ENCODE results near the gene SLC29A3. TPM values are rescaled to one million over a fixed set of nuclear protein-coding genes. Genes with fewer than 3 reads are reported as not detected.

Gene SLC29A3
- total and polyA plus RNA-seq, 10 of the 15 experiments (the other 5 are each of a cell fraction or from before 2014, with no cell fraction given) = 1.5 to 4.0 (median 2.7) TPM

DNA sequence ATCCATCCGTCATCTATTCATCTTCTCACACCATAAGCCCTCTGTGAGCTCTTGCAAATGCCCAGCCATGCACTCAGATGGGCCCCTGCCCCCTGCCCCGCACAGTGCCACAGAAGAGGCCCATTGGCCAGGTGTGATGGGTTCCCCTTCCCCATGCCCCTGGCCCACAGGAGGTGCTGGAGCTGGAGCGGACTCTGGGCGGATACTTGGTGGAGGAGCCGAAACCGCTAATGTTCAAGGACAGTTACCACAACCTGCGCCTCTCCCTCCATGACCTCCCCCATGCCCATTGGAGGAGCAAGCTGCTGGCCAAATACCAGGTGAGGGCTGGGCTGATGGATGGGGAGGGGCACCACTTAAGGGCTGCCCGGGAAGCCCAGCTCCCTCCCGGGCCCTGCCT is 23.4 kb upstream of the SLC29A3 start:
- Histone ChIP-seq H3K9ac (ENCODE audit: control insufficient read depth, insufficient read depth, low read length) (no peak overlapping the region), H3K4me1 (ENCODE audit: control insufficient read depth, insufficient read depth, low read length) (no peaks in the 10 kb centered on the region), H3K79me2 (ENCODE audit: control insufficient read depth, insufficient read depth, low read length) (no peaks in the 10 kb centered on the region), H3K27me3 (replicated peaks in 1 of 2; ENCODE audit: control insufficient read depth in 2 of 2, insufficient read depth in 2 of 2, low read length in 1 of 2) (peaks cover 2 to 5% of the 10 kb centered on the region in 2 experiments; a peak in 3 of 4 replicates), H4K20me1 (ENCODE audit: control insufficient read depth, insufficient read depth) (no peaks in the 10 kb centered on the region), H3K9me3 (replicated peaks; ENCODE audit: control insufficient read depth, insufficient read depth, low read length) (no peaks in the 10 kb centered on the region), H3K27ac (ENCODE audit: control insufficient read depth, insufficient read depth) (no peak overlapping the region), H3K4me2 (ENCODE audit: control insufficient read depth, insufficient read depth) (no peak overlapping the region), H3K4me3 (no peak overlapping the region), H2AFZ (ENCODE audit: control insufficient read depth, low read depth, low read length) (no peak overlapping the region), H3K36me3 (ENCODE audit: control insufficient read depth in 2 of 2, insufficient read depth in 2 of 2, low read length in 1 of 2) (no peaks in the 10 kb centered on the region)
- no peak for DNase-seq (ENCODE audit: low read depth, low spot score)
- 60% methylated on average over 9 of the region's 9 CpGs for WGBS (ENCODE audit: insufficient coverage, insufficient replicate concordance, low lambda C conversion rate, missing lambda C conversion rate)
- in situ Hi-C loops (cut with MboI) = no loop called here
- RAD21 ChIA-PET (ENCODE audit: unreplicated experiment) = no interaction called here
- intact Hi-C loops (cut with micrococcal nuclease; ENCODE audit: unreplicated experiment) = no loop called here
- CTCF ChIA-PET = interaction anchor here (0.9 kb wide), 1 partner anchor 8 kb away, joined by 3 read pairs; no protein-coding TSS in a partner anchor
- no peak for ATAC-seq
- SMC1A ChIA-PET (ENCODE audit: uncharacterized antibody, unreplicated experiment) = no interaction called here
- POLR2A ChIA-PET = no interaction called here
- BruUV-seq (replicated peaks) = no TSS peak
- FAIRE-seq = no peak
- TF ChIP-seq FOXM1 (IDR thresholded peaks at IDR 0.05; ENCODE audit: low read depth, low read length) (no peak), CTCF (IDR thresholded peaks at IDR 0.05 in 2 of 3, conservative IDR thresholded peaks at IDR 0.05 in 1 of 3; ENCODE audit: control insufficient read depth in 2 of 3, extremely low read depth in 1 of 3, insufficient read depth in 1 of 3, low read depth in 3 of 3, low read length in 3 of 3) (no peak), ZNF207 (IDR thresholded peaks at IDR 0.05; ENCODE audit: borderline replicate concordance) (no peak), IKZF2 (IDR thresholded peaks at IDR 0.05) (no peak), SREBF2 (IDR thresholded peaks at IDR 0.05; ENCODE audit: low read length) (no peak), BHLHE40 (IDR thresholded peaks at IDR 0.05; ENCODE audit: borderline replicate concordance in 1 of 2, low read depth in 2 of 2, low read length in 1 of 2) (no peak), NR2F1 (conservative IDR thresholded peaks at IDR 0.05) (no peak), NR2C2 (IDR thresholded peaks at IDR 0.05; ENCODE audit: borderline replicate concordance, control insufficient read depth, insufficient read length, low read depth) (no peak), MAX (IDR thresholded peaks at IDR 0.05; ENCODE audit: low read depth, low read length) (no peak), FOS (IDR thresholded peaks at IDR 0.05; ENCODE audit: borderline replicate concordance, extremely low read depth, insufficient read length) (no peak), EED (IDR thresholded peaks at IDR 0.05; ENCODE audit: low read depth) (no peak), RELB (IDR thresholded peaks at IDR 0.05; ENCODE audit: low read depth) (no peak), MEF2A (IDR thresholded peaks at IDR 0.05; ENCODE audit: insufficient read depth, low read depth, low read length) (no peak), DPF2 (IDR thresholded peaks at IDR 0.05) (no peak), CBFB (IDR thresholded peaks at IDR 0.05; ENCODE audit: low read depth) (no peak), ZNF24 (IDR thresholded peaks at IDR 0.05) (no peak), CREM (IDR thresholded peaks at IDR 0.05; ENCODE audit: low read depth) (no peak)
- TF ChIP-seq, protein P1, sequence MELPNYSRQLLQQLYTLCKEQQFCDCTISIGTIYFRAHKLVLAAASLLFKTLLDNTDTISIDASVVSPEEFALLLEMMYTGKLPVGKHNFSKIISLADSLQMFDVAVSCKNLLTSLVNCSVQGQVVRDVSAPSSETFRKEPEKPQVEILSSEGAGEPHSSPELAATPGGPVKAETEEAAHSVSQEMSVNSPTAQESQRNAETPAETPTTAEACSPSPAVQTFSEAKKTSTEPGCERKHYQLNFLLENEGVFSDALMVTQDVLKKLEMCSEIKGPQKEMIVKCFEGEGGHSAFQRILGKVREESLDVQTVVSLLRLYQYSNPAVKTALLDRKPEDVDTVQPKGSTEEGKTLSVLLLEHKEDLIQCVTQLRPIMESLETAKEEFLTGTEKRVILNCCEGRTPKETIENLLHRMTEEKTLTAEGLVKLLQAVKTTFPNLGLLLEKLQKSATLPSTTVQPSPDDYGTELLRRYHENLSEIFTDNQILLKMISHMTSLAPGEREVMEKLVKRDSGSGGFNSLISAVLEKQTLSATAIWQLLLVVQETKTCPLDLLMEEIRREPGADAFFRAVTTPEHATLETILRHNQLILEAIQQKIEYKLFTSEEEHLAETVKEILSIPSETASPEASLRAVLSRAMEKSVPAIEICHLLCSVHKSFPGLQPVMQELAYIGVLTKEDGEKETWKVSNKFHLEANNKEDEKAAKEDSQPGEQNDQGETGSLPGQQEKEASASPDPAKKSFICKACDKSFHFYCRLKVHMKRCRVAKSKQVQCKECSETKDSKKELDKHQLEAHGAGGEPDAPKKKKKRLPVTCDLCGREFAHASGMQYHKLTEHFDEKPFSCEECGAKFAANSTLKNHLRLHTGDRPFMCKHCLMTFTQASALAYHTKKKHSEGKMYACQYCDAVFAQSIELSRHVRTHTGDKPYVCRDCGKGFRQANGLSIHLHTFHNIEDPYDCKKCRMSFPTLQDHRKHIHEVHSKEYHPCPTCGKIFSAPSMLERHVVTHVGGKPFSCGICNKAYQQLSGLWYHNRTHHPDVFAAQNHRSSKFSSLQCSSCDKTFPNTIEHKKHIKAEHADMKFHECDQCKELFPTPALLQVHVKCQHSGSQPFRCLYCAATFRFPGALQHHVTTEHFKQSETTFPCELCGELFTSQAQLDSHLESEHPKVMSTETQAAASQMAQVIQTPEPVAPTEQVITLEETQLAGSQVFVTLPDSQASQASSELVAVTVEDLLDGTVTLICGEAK (IDR thresholded peaks at IDR 0.05; ENCODE audit: borderline replicate concordance) = no peak

Data from GM12878 (cell line).